OCI-LY1 (cell line): ENCODE results near the gene CNTD1.

Source experiments
- EZH2 ChIP-seq: fragments of 200-600 bp; sonication (generic), shearing (Covaris generic); IDR thresholded peaks from 2 replicates; pipeline ENCODE4 v1.8.0; 2017; ENCODE audit warnings: borderline replicate concordance, mixed run types, mild to moderate bottlenecking, antibody characterized with exemption, low read length, moderate library complexity, mixed read lengths
- TF ChIP-seq, protein P1 (sequence below): fragments of 200-600 bp; sonication (generic), shearing (Covaris generic); IDR thresholded peaks from 2 replicates; pipeline ENCODE4 v1.5.1; 2017; ENCODE audit warnings: mild to moderate bottlenecking, antibody characterized with exemption, low read length, moderate library complexity, mixed read lengths

DNA sequence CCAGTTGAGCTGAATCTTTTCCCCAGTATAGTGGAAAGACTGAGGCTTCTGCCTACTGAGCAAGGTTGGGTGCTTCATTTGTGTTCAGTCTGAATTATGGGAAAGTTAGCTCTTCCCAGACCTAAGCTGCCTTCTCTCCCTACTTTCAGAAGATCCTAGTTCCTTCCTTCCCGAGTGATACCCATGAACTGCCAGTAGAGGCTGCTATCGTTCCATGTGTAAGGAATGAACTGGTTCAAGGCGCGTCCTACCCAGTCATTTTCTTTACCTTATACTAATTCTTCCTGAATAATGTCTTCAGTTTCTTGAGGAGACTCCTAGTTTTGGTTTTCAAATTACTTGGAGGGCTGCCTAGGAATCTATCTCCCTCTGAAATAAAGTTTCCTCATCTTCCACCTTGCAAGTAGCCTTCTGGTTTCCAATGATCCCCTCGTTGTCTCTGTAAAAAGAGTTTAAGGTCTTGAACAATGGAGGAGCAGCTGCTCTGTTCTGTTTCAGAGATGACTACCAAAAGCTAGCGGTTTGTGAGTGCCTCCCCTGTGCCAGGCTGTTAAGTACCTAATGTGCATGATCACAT is 44.8 kb downstream of the CNTD1 start:
- TF ChIP-seq EZH2: no peak
- TF ChIP-seq, protein P1, sequence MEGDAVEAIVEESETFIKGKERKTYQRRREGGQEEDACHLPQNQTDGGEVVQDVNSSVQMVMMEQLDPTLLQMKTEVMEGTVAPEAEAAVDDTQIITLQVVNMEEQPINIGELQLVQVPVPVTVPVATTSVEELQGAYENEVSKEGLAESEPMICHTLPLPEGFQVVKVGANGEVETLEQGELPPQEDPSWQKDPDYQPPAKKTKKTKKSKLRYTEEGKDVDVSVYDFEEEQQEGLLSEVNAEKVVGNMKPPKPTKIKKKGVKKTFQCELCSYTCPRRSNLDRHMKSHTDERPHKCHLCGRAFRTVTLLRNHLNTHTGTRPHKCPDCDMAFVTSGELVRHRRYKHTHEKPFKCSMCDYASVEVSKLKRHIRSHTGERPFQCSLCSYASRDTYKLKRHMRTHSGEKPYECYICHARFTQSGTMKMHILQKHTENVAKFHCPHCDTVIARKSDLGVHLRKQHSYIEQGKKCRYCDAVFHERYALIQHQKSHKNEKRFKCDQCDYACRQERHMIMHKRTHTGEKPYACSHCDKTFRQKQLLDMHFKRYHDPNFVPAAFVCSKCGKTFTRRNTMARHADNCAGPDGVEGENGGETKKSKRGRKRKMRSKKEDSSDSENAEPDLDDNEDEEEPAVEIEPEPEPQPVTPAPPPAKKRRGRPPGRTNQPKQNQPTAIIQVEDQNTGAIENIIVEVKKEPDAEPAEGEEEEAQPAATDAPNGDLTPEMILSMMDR: peak; percentile 70
